Endothelial cell (in vitro differentiated cells): ENCODE measurements around the gene S100A6. TPM values are rescaled to one million over a fixed set of nuclear protein-coding genes. Genes with fewer than 3 reads are reported as not detected.

Source experiments
- DNase-seq: peaks from one replicate; pipeline ENCODE4 v3.0.0; 2021; ENCODE audit warnings: low spot score
- H3K27ac Mint-ChIP-seq: one replicate; pipeline ENCODE4 v1.8.0; 2021; ENCODE audit warnings: mixed read lengths, inconsistent platforms; ENCODE audit not compliant: unreplicated experiment
- H3K27me3 Mint-ChIP-seq: one replicate; pipeline ENCODE4 v1.8.0; 2021; ENCODE audit warnings: mild to moderate bottlenecking, moderate library complexity, mixed read lengths, inconsistent platforms; ENCODE audit not compliant: unreplicated experiment
- H3K36me3 Mint-ChIP-seq: one replicate; pipeline ENCODE4 v1.8.0; 2021; ENCODE audit warnings: mild to moderate bottlenecking, low read depth, mixed read lengths, inconsistent platforms; ENCODE audit not compliant: unreplicated experiment
- H3K4me1 Mint-ChIP-seq: one replicate; pipeline ENCODE4 v1.8.0; 2021; ENCODE audit warnings: mild to moderate bottlenecking, mixed read lengths, inconsistent platforms; ENCODE audit not compliant: unreplicated experiment
- H3K4me3 Mint-ChIP-seq: one replicate; pipeline ENCODE4 v1.8.0; 2021; ENCODE audit warnings: mild to moderate bottlenecking, mixed read lengths, inconsistent platforms; ENCODE audit not compliant: unreplicated experiment
- H3K9me3 Mint-ChIP-seq: one replicate; pipeline ENCODE4 v1.8.0; 2021; ENCODE audit warnings: mixed read lengths, inconsistent platforms; ENCODE audit not compliant: unreplicated experiment
- total RNA-seq: library from RNA; stranded (reverse); fragmentation: NEBNext Ultra II Directional; extraction: Animal tissue kit (Norgen Biotek cat#: 25700); gene quantifications from one replicate; pipeline ENCODE4 v1.2.1, GENCODE V29; 2021; ENCODE audit not compliant: unreplicated experiment
- TF ChIP-seq, protein P1 (sequence below): fragments of 200-600 bp; sonication (generic); IDR thresholded peaks from one replicate; pipeline ENCODE4 v1.5.0; 2021; ENCODE audit warnings: antibody characterized with exemption; ENCODE audit not compliant: unreplicated experiment

S100A6 gene
- total RNA-seq, 1 donor from 2014 or later = 11.9 TPM

DNA sequence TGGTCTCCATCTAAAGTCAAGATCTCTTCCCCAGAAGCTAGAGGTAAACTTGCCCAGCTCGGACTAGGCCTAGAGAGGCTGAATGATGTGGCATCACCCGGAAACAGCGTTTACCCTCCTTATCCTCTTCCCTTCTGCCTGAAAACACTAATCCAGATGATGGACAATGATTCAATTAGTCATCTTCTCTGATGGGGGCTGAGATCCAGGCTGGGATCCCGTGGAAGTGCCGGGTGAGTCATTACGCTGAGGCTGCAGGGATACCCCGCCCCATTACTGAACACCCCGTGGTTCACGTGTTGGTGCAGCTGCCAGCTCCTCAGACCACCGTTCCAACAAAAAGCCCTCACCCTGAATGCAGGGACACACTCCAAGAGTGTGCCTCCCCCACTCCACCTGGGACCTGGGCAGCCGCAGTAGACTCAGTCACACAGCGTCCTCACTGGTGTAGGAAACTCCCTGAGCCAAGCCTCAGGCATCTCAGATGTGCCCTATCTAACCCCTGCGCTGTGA, 2.0 kb downstream of the S100A6 start:
- DNase-seq = no peak
- no peaks in the 10 kb centered on the region for H3K36me3 Mint-ChIP-seq
- H3K27ac Mint-ChIP-seq = no peak overlapping the region
- H3K4me3 Mint-ChIP-seq = peak overlapping the region; percentile 13
- H3K4me1 Mint-ChIP-seq = peaks cover 17% of the 10 kb centered on the region
- H3K9me3 Mint-ChIP-seq = no peaks in the 10 kb centered on the region
- peaks cover 12% of the 10 kb centered on the region for H3K27me3 Mint-ChIP-seq
- TF ChIP-seq, protein P1, sequence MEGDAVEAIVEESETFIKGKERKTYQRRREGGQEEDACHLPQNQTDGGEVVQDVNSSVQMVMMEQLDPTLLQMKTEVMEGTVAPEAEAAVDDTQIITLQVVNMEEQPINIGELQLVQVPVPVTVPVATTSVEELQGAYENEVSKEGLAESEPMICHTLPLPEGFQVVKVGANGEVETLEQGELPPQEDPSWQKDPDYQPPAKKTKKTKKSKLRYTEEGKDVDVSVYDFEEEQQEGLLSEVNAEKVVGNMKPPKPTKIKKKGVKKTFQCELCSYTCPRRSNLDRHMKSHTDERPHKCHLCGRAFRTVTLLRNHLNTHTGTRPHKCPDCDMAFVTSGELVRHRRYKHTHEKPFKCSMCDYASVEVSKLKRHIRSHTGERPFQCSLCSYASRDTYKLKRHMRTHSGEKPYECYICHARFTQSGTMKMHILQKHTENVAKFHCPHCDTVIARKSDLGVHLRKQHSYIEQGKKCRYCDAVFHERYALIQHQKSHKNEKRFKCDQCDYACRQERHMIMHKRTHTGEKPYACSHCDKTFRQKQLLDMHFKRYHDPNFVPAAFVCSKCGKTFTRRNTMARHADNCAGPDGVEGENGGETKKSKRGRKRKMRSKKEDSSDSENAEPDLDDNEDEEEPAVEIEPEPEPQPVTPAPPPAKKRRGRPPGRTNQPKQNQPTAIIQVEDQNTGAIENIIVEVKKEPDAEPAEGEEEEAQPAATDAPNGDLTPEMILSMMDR = no peak

DNA sequence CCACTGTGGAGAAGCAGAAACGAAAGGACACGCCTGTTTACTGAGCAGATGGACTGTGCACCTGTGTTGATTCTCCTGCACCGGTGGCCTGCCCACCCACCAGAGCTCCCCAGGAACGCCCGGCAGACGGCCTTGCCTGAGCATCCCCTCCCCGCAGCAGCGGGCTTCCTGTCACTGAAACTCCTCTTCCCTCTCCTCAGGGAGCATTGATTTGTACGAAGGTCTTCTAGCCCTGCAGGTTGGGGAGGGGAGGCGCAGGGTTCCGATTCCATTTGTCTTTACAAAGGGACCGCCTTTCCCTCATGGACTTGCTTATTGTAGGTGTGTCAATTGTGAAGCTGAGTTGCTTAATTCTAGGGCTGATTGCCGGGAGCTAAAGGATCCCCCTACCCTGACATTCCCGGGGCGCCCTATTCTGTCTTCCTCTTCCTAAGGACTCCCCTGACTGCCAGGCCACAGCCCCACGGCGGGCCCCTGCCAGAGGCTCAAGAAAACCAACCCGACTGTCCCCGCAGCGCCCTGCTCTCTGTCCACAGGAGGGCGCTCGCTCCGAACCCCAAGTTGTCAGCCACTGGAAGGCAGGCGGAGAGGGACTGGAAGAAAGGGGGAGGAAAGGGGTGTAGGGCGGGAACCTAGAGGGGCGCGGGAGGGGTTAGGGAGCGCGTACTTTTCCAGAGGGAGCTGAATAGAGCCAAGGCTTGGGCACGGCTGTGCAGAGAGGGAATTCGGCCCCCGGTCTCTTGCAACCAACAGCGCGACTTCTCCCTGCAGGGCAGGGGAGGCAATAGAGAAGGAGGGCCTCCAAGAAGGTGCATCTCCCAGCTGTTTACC, 2.8 kb downstream of the S100A6 start:
- no peaks in the 10 kb centered on the region for H3K36me3 Mint-ChIP-seq
- TF ChIP-seq, protein P1 = peak; percentile 78
- H3K27ac Mint-ChIP-seq = no peak overlapping the region
- peaks cover 8% of the 10 kb centered on the region for H3K27me3 Mint-ChIP-seq
- H3K4me3 Mint-ChIP-seq = peak overlapping the region; percentile 13
- peaks cover 17% of the 10 kb centered on the region for H3K4me1 Mint-ChIP-seq
- no peaks in the 10 kb centered on the region for H3K9me3 Mint-ChIP-seq
- peak; percentile 85 for DNase-seq

DNA sequence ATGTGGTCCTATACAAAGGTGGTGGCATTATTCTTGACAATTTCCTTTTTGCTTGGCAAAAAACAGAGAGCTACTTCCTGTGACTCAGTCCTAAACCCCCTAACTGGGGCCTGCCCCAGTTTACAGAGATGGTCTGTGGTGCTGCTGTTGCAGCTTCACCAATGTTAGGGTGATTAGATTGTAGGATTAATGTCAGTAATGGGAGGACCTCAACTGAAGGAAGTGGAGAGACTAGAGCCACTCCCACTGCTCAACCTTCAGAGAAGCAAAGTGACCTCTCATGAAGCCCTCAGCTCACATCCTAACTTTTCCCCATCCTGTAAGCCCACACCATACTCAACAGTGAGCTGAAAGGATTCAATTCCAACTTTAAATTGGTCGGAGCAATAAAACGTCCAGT, 3.6 kb downstream of the S100A6 start:
- H3K27me3 Mint-ChIP-seq = peaks cover 7% of the 10 kb centered on the region
- H3K27ac Mint-ChIP-seq = no peak overlapping the region
- H3K4me1 Mint-ChIP-seq = peaks cover 17% of the 10 kb centered on the region
- TF ChIP-seq, protein P1 = no peak
- peak overlapping the region; percentile 13 for H3K4me3 Mint-ChIP-seq
- H3K9me3 Mint-ChIP-seq = no peaks in the 10 kb centered on the region
- DNase-seq = no peak
- no peaks in the 10 kb centered on the region for H3K36me3 Mint-ChIP-seq

DNA sequence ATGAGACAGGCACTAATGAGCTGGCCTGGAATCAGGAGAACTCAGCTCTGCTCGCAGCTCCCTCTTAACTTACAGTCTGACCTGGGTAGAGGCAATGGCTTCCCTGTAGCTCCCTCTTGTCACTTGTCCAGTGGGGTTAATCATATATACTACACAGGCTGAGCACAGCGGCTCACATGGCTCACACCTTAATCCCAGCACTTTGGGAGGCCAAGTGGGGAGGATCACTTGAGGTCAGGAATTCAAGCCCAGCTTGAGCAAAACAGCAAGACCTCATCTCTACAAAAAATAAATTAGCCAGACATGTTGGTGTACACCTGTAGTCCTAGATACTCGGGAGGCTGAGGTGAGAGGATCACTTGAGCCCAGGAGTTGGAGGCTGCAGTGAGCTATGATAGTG, 4.2 kb downstream of the S100A6 start:
- DNase-seq = no peak
- no peak overlapping the region for H3K27ac Mint-ChIP-seq
- H3K4me1 Mint-ChIP-seq = peaks cover 17% of the 10 kb centered on the region
- H3K36me3 Mint-ChIP-seq = no peaks in the 10 kb centered on the region
- TF ChIP-seq, protein P1 = no peak
- no peak overlapping the region for H3K4me3 Mint-ChIP-seq
- no peaks in the 10 kb centered on the region for H3K9me3 Mint-ChIP-seq
- peaks cover 7% of the 10 kb centered on the region for H3K27me3 Mint-ChIP-seq

DNA sequence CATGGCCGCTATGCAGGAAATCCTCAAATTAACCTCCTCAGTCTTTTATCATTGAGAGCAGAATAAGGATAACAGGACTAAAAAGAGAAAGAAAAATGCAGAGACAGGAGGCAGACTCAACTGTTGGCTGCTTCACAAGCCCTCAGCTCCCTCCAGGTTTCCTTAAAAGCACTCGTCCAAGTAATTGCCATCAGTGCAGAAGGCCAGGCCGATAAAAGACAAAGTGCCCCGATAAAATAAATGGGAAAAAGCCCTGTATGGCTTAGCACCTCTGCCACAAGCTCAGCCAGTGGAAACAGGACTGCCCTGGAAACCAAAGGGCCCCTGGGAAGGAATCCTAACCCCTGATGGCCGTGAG, 8.1 kb downstream of the S100A6 start:
- TF ChIP-seq, protein P1 = no peak
- Mint-ChIP-seq H3K36me3 (no peaks in the 10 kb centered on the region), H3K4me1 (peaks cover 6% of the 10 kb centered on the region), H3K27ac (no peak overlapping the region), H3K4me3 (no peak overlapping the region), H3K27me3 (peaks cover 2% of the 10 kb centered on the region), H3K9me3 (no peaks in the 10 kb centered on the region)
- DNase-seq = no peak
